GM13977 (cell line): Measurements from ENCODE around the gene ADCY9.
"Not testable (repeated sequence)": the region's sequence is repeated elsewhere in the genome, so short reads cannot be mapped to it uniquely, and the experiment has no call there.

Experiments used
- DNase-seq: peaks from one replicate; pipeline ENCODE4 v3.0.0; 2012; ENCODE audit warnings: low spot score
- CTCF ChIP-seq: IDR thresholded peaks from 2 replicates; pipeline ENCODE4 v1.5.1; 2012; ENCODE audit warnings: mild to moderate bottlenecking, control low read depth; ENCODE audit not compliant: insufficient read depth; ENCODE audit errors: extremely low read depth, missing control alignments
- in situ Hi-C: fragments of 300-500 bp; cut with MboI; formaldehyde crosslinking; loops from one replicate; pipeline ENCODE4 v1.12.0; 2022; ENCODE audit warnings: low sequenced_read_pairs, low pct_unique_long_range_greater_than_20kb, mixed read lengths, inconsistent platforms; ENCODE audit not compliant: unreplicated experiment

Gene ADCY9

GRCh38 chr16:3950343-3951193, 165.7 kb downstream of the ADCY9 start:
- no peak for TF ChIP-seq CTCF
- in situ Hi-C loops = no loop called here
- DNase-seq = no peak

- TF ChIP-seq CTCF = no peak
- no peak for DNase-seq
- in situ Hi-C loops = no loop called here
Observed at GRCh38 chr16:3949946-3950342, 166.3 kb downstream of the ADCY9 start.

- in situ Hi-C loops = no loop called here
Observed at GRCh38 chr16:3949287-3949686, 167.0 kb downstream of the ADCY9 start.

GRCh38 chr16:3948378-3948995, 167.8 kb downstream of the ADCY9 start:
- DNase-seq = no peak
- in situ Hi-C loops = no loop called here
- TF ChIP-seq CTCF = no peak

More at GRCh38 chr16:3949287-3949686, 167.0 kb downstream of the ADCY9 start:
- no peak for DNase-seq
- TF ChIP-seq CTCF = no peak

- in situ Hi-C loops = no loop called here
- no peak for DNase-seq
- no peak for TF ChIP-seq CTCF
Observed at GRCh38 chr16:3946604-3947180, 169.6 kb downstream of the ADCY9 start.

GRCh38 chr16:3945751-3946603, 170.3 kb downstream of the ADCY9 start:
- in situ Hi-C loops = no loop called here
- TF ChIP-seq CTCF = no peak
- no peak for DNase-seq

- in situ Hi-C loops, DNase-seq: not testable (repeated sequence)
Observed at GRCh38 chr16:3944457-3944856, 171.8 kb downstream of the ADCY9 start.

- DNase-seq, in situ Hi-C loops: not testable (repeated sequence)
Observed at GRCh38 chr16:3942146-3942545, 174.1 kb downstream of the ADCY9 start.
